ENCODE results near the gene MED10.
"Not testable (repeated sequence)": the region's sequence is repeated elsewhere in the genome, so short reads cannot be mapped to it uniquely, and the experiment has no call there.

The MED10 gene

DNA sequence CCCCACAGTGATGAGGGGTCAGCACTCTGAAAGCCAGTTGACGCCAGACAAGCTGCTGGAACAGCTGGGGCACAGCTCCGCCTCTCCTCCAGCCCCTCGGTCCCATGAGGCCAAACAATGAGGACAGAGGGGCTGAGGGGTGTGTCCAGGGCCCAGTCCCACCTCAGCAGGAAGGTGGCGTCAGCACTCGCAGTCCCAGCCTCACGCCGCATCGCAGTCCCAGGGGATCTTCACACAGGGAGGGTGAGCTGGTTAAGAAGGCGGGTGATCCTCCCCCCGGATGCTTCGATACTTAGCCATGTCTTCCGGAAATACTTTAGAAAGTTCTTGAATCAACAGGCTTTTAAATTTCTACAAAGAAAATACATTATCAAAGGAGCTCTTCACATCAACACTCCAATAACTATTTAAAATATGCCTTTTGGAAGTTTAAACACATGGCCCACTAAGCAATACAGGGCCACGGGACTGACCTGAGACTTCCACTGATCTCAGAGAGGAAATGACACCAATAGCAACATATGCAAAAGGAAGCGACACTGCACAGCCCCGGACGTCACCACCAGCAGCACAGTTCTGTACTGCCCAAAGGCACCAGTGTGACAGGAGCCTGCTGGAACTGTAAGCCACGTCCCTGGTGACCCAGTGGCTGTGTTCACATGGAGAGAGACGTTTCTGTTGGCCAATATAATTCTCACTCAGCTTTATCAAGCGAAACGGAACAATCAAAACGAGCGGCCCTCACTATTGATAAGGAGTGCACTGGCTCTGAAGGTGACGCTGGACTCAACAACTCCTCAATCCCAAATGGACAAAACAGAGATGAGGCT, 5.9 kb downstream of the MED10 start:
- DNase-seq = no peak

DNA sequence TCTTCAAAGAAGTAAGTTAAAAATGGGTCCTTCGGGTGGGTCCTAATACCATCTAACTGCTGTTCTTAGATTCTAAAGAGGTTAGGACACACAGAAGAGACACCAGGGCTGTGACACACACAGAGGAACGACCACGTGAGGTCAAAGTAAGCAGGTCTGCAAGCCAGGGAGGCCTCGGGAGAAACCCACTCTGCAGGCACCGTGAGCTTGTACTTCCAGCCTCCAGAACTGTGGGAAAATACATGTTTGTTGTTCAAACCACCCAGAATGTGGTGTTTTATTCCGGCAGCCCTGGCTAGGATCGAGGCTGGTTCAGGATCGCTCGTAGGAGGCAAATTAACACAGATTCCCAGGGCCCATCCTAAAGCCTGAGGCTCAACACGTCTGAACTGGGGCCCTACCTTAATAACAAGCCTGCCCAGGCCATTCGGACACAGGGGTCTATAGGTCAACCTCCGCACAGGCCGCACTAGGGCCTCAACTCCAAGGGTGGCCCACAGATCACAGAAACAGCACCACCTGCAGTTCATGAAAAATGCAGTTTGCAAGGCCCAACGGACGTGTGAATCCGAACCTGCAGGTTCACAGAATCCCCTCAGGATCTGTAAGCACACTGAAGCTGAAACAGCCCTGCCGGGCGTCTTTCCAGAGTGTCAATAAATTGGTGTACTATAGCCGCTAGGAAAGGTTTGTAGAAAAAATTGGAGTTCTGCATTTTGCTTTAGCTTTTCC, 7.1 kb downstream of the MED10 start:
- no peak for DNase-seq

DNA sequence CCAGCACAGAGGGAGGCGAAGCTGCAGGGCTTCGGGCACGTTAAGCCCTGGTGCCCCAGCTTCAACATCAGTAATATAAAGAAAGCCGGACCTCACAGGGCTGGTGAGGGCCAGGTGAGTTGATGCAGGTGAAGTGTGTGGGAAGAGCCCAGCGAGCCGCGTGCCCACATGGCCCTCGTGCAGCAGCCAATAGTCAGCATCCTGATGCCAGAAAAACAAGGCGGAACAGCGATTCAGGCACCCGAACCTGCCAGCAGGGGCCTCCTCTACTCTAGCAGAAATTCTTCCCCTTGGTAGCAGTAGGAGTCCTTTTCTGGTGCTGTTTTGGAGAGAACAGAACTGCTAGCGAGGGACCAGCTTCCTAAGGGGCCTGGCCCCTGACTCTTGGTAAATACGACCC, 7.8 kb downstream of the MED10 start:
- DNase-seq = no peak

DNA sequence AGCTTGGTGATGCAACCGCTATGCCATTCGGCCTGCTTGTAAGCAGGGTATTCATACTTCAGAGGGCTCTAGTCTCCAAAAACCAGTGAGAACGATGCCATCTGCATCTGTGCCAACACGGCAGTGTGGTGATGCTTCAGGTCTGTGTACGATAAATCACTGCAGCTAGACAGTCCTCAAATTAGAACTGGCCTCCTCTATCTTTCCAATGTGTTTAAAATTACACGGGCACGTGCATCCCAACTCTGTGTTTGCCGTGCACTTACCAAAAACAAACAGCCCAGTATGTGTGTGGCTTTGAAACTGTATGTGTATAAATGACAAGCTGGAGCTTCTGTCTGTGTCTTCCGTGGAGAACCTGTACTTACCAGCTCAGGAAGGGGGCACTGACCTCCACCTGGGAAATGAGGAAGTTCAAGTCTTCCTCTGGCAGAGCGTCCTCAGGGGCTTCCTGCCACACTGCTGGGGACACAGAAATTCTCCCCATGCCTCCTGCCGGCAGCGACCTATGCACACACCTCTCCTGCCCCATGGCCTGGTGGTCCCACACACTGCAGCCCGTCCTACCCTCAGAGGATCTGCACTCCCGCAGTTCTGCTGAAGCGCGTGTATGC, 12.3 kb downstream of the MED10 start:
- no peak for DNase-seq

DNA sequence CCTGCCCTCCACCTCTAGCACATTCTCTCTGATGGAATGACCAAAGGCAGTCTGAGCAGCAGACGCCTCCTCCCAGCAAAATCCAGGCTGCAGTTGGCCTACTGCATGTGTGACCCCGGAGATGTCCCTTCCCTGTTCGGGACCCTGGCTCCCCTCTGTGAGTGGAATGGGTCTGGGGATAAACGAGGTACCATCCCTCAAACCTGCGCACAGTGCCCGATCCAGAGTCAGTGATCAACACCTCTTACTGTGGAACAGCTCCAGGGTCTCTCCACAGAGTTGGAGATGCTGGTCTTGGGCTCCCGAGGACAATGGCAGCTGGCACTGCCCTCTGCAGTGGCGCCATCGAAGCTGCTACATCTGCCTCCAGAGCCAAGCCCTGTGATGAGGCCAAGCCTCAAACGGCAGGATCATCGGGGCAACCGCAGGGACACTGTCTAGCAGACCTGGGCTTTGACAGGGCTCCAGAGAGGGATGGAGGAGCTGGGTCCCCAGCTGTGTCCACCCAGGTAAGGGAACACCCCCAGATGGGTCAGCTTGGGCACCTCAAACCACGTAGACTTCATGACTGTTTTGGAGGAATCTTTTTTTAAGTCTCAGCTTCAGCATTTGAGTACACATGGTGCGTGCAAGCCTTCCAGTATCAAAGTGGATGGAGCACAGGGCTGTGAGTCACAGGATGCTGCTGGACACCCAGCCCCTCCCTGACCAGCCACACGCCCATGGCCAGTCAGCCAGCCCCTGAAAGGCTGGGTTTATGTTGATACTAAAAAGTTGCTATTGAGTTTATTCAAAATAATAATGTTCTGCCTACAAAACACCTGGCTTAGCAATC, 13.0 kb downstream of the MED10 start:
- DNase-seq = no peak

DNA sequence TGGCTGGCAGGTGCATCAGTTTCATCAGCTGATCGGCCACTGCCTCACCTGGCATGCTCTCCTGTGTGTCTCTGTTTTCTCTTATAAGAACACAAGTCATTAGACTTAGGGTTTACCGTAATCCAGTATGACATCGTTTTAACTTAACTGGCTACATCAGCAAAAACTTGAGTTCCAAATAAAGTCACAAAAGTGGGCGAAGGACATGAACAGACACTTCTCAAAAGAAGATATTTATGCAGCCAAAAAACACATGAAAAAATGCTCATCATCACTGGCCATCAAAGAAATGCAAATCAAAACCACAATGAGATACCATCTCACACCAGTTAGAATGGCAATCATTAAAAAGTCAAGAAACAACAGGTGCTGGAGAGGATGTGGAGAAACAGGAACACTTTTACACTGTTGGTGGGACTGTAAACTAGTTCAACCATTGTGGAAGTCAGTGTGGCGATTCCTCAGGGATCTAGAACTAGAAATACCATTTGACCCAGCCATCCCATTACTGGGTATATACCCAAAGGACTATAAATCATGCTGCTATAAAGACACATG, 14.8 kb downstream of the MED10 start:
- not testable (repeated sequence) for DNase-seq

DNA sequence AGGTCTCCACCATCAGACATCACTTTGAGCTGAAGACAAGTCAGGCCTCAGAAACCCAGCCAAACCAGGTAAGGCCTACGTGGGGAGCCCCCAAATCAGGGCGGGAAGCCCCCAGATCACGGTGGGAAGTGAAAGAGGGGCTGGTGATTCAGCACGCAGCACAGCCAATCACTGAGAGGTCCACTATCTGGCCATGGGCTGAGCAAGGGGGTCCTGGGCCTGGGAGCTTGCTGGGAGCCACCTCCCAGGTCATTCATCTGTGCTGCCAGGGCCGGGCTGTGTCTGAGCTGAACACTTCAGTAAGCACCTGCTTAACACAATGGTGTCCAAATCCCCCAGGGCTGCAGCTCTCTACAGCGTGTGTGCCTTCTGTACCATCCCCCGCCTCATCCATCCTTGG, 15.5 kb downstream of the MED10 start:
- no peak for DNase-seq

DNA sequence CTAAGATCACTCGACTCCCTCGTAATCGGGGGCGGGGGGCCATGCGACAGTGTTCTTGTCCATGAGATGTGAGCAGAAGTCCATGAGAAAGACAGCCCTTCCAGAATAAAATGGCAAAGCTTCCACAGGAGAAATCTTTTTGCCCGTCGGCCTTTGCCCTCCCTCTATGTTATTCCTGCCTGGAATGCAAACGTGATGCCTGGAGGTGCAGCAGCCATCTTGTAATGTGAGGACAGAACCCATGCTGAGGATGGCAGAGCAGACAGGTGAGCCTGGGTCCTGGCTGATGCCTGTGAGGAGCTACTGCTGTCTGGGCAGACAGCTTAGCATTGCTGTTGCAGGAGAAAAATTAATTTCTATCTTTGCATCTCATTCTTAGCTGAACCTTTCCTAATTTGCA, 17.2 kb downstream of the MED10 start:
- DNase-seq = no peak

DNA sequence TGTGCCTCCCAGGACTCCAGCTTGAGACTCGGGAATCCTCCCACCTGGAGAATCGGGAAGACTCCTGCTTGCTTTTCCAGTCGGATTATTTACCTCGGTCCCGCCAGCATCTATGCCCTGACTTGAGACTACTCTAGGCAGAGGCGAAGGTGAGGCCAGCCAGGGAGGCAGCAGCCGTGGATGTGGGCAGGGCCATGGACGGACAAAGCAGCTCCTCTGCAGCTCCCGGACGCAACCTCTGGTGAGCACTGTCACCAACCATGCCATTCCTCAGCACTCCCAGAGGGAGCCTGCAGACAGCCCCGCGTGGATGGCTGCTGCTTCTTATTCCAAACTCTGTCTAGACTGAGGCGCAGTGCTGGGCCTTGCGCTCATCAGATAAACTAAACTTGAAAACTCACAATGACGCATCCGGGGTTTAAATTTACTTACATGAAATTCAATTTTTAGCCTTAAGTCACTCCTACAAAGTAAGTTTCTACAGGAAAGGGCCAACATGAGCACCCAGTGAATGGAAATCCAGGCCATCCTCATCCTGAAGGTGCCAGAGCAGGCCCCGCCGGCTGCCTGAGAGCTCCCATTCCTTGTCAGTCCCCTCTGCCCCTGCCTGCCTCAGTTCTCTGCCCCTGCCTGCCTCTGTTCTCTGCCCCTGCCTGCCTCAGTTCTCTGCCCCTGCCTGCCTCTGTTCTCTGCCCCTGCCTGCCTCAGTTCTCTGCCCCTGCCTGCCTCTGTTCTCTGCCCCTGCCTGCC, 17.8 kb downstream of the MED10 start:
- DNase-seq = no peak

DNA sequence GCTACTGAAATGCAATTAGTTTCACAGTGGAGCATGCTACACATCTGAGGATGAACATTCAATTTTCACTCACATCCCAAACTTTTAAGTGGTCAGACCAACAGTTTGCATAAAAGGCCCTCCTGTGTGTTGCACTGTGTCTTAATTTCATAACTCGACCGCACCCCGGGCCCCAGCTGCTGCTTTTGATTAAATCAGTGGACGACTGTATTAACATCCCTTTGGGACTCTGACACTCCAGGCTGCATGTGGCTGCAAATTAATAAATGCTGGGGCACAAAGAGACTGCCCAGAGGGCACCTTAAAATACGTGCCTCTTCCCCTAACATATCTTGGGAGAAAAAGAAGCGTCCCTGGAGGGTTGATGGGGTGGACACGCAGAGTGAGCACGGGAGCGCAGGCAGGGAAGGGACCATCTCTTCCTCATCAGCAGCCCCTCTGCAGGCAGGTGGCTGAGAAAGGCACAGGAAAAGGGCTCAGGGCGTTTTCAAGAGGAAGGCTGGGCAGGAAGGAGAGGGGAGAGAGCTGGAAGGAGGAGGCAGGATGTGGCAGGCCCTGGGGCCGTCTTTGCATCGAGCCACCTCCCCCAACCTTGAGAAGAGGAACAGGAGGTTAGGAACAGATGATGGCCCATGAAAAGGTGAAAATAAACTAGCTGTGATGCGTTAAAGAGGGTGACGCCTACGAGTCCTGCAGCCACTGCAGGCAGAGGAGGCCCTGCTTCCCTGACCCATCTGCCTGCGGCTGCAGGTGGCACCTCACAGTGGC, 18.6 kb downstream of the MED10 start:
- DNase-seq = no peak

DNA sequence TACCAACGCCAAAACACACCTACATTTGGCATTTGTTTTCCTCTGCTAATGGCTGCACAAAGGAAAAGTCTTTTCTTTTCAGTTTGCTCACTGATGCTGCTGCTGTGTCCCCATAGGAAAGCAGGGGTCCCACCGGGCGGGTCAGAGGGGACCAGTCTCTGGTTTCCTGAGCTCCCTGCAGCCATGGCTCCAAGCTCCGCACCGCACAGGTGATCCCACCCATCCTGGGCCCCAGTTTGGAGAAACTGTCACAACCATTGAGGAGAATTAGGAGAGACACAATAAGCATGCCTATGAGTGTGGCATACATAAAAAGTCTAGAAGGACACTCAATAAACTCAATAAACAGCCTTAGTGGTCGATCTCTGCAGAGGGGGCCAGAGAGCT, 19.9 kb downstream of the MED10 start:
- no peak for DNase-seq

DNA sequence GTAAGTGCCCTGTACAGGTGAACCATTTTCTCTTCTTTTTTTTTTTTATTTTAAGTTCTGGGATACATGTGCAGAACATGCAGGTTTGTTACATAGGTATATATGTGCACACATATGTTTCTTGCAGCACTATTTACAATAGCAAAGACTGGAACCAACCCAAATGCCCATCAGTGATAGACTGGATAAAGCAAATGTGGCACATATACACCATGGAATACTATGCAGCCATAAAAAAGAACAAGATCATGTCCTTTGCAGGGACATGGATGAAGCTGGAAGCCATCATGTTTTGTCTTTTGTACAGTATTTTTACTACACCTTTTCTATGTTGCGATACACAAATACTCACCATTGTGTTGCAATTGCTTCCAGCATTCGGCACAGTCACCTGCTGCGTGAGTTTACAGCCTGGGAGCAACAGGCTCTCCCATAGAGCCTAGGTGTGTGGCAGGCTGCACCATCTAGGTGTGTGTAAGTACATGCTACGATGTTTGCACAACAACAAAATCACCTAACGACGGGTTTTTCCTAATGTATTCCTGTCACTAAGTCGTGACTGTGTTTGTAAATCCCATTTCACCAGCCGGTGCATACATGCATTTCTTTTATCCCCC, 20.4 kb downstream of the MED10 start:
- DNase-seq = not testable (repeated sequence)

DNA sequence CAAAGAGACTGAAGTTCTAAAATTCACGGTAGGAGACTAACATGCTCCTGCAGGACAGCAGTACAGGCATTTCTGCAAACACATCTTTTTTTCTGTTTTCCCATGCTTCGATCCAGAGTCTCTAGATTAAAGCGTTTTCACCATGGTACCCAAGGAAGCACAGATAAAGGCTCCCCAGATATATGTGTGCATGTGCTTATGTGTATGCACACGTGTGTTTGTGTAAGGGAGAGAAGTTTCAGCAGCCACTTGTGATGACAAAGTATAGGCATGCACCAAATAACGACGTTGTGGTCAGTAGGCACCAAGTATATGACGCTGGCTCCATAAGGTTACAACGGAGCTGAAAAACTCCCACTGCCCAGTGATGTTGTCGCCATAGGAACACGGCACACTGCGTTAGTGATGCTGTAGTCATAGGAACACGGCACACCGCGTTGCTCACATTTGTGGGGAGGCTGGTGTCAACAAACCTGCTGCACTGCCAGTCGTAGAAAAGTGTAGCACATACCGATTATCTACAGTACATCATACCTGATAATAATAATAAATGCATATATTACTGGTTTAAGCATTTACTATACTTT, 21.7 kb downstream of the MED10 start:
- no peak for DNase-seq

DNA sequence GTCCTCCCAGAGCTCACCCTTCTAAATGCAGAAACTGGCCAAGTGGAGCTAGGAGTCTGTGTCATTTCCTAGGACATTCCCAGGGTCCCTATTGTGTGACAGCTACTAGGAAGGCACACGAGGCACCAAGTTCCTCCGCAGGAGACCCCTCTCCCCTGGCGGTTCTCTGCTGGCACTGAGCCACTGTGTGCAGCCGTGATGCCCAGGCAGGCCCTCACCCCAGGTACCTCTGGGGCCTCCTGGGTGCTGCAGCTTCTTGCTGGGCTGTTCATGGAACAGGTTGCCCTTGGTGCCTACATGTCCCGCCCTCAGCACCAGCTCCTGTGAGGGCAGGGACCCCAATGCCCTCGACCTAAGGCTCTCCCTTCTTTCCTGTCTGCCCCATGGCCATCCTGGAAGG, 23.1 kb downstream of the MED10 start:
- DNase-seq = no peak

DNA sequence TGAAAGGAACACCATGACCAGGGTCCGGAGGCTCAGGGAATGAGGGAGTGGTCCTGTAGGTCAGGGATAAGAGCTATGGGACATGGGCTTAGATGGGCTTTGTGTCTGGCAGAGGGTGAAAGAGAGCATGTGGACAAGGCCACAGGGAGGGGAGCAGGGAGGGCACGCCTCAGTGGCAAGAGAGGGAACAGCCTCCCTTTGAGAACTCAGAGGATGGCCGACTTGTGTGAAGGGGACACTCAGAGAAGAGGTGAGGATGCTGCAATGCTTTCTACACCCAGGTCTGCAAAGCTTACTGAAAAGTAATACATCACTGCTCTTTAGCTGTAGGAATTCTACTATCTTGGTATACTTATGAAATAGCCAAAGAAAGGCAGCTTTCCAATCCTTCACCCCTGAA, 23.5 kb downstream of the MED10 start:
- DNase-seq = no peak

DNA sequence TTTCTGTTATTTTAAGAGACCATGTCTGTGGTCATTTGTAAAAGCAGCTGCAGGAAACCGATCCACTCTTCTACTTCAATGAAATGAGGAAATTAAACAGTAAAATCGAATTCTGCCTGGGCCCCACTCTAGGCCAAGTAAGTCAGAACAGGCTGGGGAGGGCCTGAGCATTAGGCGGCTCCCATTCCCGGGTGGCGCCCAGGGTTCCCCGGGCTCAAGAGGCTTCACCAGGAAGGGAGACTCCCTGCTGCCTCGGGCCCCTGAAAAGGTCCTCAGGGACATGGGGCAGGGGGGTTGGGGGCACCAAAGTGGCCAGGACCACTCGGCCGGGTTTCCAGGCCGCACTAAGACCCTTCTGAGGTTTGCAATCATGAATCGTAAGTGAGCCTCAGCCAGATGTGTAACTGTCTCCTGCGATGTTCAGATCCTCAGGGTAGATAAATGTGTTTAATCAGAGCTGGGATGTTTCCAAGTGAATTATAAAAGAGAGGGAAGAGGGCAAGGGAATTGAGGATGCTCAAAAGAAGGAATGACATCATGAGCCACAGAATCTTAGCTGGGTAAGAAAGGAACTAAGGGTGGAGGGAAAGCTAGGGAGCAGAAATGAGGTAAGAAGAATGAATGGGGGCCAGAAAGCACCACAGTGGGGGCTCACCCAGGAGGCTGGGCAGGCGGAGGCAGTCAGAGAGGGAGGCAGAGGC, 24.6 kb downstream of the MED10 start:
- DNase-seq = no peak

DNA sequence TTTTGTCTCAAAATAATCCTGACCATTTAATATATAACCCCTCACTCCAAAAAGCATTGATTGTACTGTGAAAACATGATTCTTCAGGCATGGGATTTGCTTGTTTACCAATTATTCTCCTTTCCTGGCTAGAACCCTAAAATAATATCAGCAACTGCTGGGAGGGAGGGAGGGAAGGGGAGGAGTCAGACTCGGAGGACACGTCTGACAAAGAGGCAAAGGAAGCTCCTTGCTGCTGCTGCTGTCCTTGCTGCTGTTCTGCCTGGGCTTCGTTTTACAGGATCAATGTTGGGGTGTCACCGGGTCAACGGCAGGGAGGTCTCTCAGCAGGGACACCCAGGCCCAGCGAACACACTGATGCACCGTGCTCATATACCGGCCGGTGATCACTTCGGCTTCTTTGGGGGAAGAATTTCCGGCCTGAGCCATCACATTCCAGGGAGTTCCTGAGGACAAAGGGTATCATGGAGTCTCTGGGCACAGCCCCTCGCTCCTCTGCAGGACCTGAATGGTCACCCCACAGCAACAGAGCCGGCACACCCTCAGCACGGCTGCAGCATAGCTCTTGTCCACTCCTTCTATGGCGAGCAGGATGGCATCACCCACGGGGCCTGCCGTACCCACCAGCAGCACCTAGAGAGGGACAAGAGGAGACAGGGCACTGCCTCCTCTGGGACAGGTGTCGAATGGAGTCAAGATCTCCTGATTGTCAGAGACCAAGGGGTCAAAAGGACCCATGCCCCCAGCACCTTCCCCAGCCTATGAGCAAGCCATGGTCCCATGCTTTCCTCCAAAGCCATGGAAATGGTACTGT, 27.9 kb downstream of the MED10 start:
- DNase-seq = no peak

DNA sequence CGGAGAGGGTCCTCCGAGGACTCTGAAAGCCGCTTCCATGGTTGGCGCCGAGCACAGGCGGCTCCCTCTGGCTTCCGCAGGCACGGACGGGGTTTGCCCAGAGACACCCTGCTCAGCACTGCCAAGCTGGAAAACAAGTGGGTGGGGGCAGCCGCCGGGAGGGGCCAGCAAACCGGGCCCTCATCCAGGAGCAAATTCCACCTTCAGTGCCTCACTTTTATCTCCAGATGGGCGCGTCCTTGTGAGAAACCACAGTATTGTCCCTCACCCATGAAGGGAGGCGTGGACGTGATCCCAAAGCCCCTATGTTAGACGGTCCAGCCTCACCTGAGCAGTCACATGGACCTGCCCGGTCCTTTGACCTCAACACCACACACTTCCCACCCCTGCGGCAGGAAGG, 29.0 kb downstream of the MED10 start:
- no peak for DNase-seq

DNA sequence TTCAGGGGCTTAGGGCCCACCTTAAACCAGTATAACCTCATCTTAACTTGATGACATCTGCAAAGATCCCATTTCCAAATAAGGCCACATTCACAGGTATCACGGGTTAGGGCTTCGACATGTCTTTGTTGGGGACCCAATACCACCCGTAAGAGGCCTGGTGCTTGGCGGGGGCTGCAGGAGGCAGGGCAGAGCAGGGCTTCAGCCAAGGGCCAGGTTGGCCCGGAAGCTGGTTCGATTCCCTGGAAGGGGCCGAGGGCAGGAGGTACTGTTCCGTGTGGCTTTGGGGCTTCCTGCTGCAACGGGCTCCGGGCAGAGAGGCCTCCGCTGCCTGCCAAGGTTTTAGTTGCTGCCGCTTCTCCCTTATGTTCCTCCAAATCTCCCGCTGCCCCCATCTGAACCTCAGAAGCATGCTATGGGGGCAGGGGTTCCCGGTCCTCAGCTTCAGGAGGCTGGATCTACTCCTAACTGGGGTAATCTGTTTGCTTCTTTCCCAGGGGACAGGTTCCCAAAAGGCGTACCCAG, 29.8 kb downstream of the MED10 start:
- no peak for DNase-seq

Data from NCI-H187 (cell line).